GM06990 (cell line): ENCODE data around the gene GRPEL1.

Experiments
- DNase-seq: peaks from one replicate; pipeline ENCODE4 v3.0.0-alpha.2; 2011; ENCODE audit not compliant: insufficient read length; ENCODE audit errors: extremely low read depth
- H3K27me3 ChIP-seq: replicated peaks from 2 replicates; pipeline ENCODE4 v1.6.0; 2011; ENCODE audit warnings: low read length; ENCODE audit not compliant: control insufficient read depth, insufficient read depth
- H3K36me3 ChIP-seq: 2 replicates; pipeline ENCODE4 v1.5.1; 2011; ENCODE audit warnings: low read length; ENCODE audit not compliant: control insufficient read depth, insufficient read depth
- H3K4me3 ChIP-seq: replicated peaks from 2 replicates; pipeline ENCODE4 v1.5.1; 2011; ENCODE audit warnings: low read depth, mild to moderate bottlenecking, control low read depth, low read length
- CTCF ChIP-seq: IDR thresholded peaks from 2 replicates; pipeline ENCODE4 v1.5.1; 2011; ENCODE audit warnings: low read length, control low read depth, mild to moderate bottlenecking, inconsistent platforms; ENCODE audit not compliant: insufficient read depth, poor library complexity, severe bottlenecking

The GRPEL1 gene

GRCh38 chr4:7032596-7032995 lies 35.3 kb downstream of the GRPEL1 start:
- no peak for TF ChIP-seq CTCF
- no peak for DNase-seq
- H3K4me3 ChIP-seq, result no peak overlapping the region
- peaks cover 18% of the 10 kb centered on the region for H3K36me3 ChIP-seq
- H3K27me3 ChIP-seq, result no peaks in the 10 kb centered on the region

GRCh38 chr4:7031558-7032449 lies 36.1 kb downstream of the GRPEL1 start:
- no peak for DNase-seq
- H3K36me3 ChIP-seq, result peaks cover 18% of the 10 kb centered on the region
- no peaks in the 10 kb centered on the region for H3K27me3 ChIP-seq
- no peak overlapping the region for H3K4me3 ChIP-seq
- TF ChIP-seq CTCF, result no peak

GRCh38 chr4:7030856-7031255 lies 37.0 kb downstream of the GRPEL1 start:
- no peak for DNase-seq
- no peak for TF ChIP-seq CTCF
- Histone ChIP-seq H3K36me3 (peaks cover 18% of the 10 kb centered on the region), H3K27me3 (no peaks in the 10 kb centered on the region), H3K4me3 (no peak overlapping the region)

- peaks cover 25% of the 10 kb centered on the region for H3K36me3 ChIP-seq
- no peaks in the 10 kb centered on the region for H3K27me3 ChIP-seq
- no peak for TF ChIP-seq CTCF
Observed at GRCh38 chr4:7029921-7030320, 37.9 kb downstream of the GRPEL1 start.

GRCh38 chr4:7029212-7029611 lies 38.7 kb downstream of the GRPEL1 start:
- no peak for DNase-seq
- H3K36me3 ChIP-seq, result peaks cover 29% of the 10 kb centered on the region
- no peak overlapping the region for H3K4me3 ChIP-seq
- no peaks in the 10 kb centered on the region for H3K27me3 ChIP-seq
- TF ChIP-seq CTCF, result no peak

More at GRCh38 chr4:7029921-7030320, 37.9 kb downstream of the GRPEL1 start:
- H3K4me3 ChIP-seq, result no peak overlapping the region
- DNase-seq, result no peak
